Lung (tissue), 12 donors: Measurements from ENCODE around the gene TGFB1. TPM values are rescaled to one million over a fixed set of nuclear protein-coding genes. Genes with fewer than 3 reads are reported as not detected.
"Not testable (repeated sequence)": the region's sequence is repeated elsewhere in the genome, so short reads cannot be mapped to it uniquely, and the experiment has no call there.

Experiments
- ATAC-seq: fragments of 200-7000 bp; cut with Tn5 transposase; one replicate; pipeline ENCODE4 v1.9.1; 2020; ENCODE audit warnings: moderate number of reproducible peaks; ENCODE audit not compliant: insufficient read depth, low FRiP score
- DNase-seq, 3 donors: peaks; one replicate each; pipeline ENCODE4 v3.0.0-alpha.2; 2013 to 2017
- H3K27ac ChIP-seq, 2 donors: one replicate each; pipeline ENCODE4 v1.5.1; 2013; ENCODE audit warnings: mild to moderate bottlenecking in 2 of 2, moderate library complexity in 2 of 2, control low read depth in 1 of 2, inconsistent platforms in 1 of 2, low read depth in 1 of 2, low read length in 1 of 2
- H3K27me3 ChIP-seq, 3 donors: one replicate each; pipeline ENCODE4 v1.5.1; 2013; ENCODE audit warnings: low read length in 2 of 3; ENCODE audit not compliant: control insufficient read depth in 3 of 3, insufficient read depth in 3 of 3
- H3K36me3 ChIP-seq, 4 donors: one replicate each; pipeline ENCODE4 v1.5.1; 2013; ENCODE audit warnings: low read length in 4 of 4, mild to moderate bottlenecking in 1 of 4, moderate library complexity in 1 of 4; ENCODE audit not compliant: control insufficient read depth in 4 of 4, insufficient read depth in 4 of 4
- H3K4me1 ChIP-seq, 5 donors: one replicate each; pipeline ENCODE4 v1.5.1; 2013; ENCODE audit warnings: low read length in 5 of 5, mild to moderate bottlenecking in 2 of 5, moderate library complexity in 1 of 5; ENCODE audit not compliant: control insufficient read depth in 5 of 5, insufficient read depth in 5 of 5
- H3K4me3 ChIP-seq: one replicate; pipeline ENCODE4 v1.5.1; 2013; ENCODE audit warnings: mild to moderate bottlenecking, control low read depth, moderate library complexity
- H3K9ac ChIP-seq, 2 donors: one replicate each; pipeline ENCODE4 v1.5.1; 2013; ENCODE audit warnings: low read length in 2 of 2, control low read depth in 1 of 2; ENCODE audit not compliant: insufficient read depth in 1 of 2
- H3K9me3 ChIP-seq, 4 donors: one replicate each; pipeline ENCODE4 v1.5.1; 2013; ENCODE audit warnings: low read length in 3 of 4, mild to moderate bottlenecking in 1 of 4, moderate library complexity in 1 of 4; ENCODE audit not compliant: control insufficient read depth in 4 of 4, insufficient read depth in 3 of 4
- CTCF ChIP-seq: IDR thresholded peaks from 2 replicates; pipeline ENCODE4 v1.5.1; 2012; ENCODE audit warnings: mild to moderate bottlenecking; ENCODE audit errors: control extremely low read depth, extremely low read depth
- WGBS, 2 donors: extraction: QIAGEN DNeasy Blood & Tissue Kit; methylation state at CpG; one replicate each; pipeline ENCODE4 v1.1.7; 2013; 5-methylcytosine and 5-hydroxymethylcytosine counted together
- polyA plus RNA-seq, 2 donors: library from polyadenylated mRNA; stranded (reverse); fragments of 200-250 nt; gene quantifications; one replicate each; pipeline ENCODE4 v1.2.1, GENCODE V29; 2013
- total RNA-seq, 2 donors: library from RNA; depleted of rRNA in 1 of 2; stranded (reverse); fragments of >200 nt in 1 of 2; gene quantifications; one replicate each; pipeline ENCODE4 v1.2.1, GENCODE V29; 2014 to 2021
- donor health status: control.
- donor health status: control.
- donor health status: Bipolar disorder and iron deficiency.
- donor health status: healthy.
- donor health status: DM: yes; HTN: yes; CAD: no.

TGFB1 gene
- total and polyA plus RNA-seq, 4 donors = 18.0 to 88.8 (median 47.6) TPM

GRCh38 chr19:41373993-41374392 is 20.3 kb upstream of the TGFB1 start:
- H3K4me3 ChIP-seq = no peak overlapping the region
- no peaks in the 10 kb centered on the region for H3K36me3 ChIP-seq
- ATAC-seq (no peak), DNase-seq (peak; percentile 96)
- TF ChIP-seq CTCF = no peak
- no peaks in the 10 kb centered on the region for H3K9me3 ChIP-seq
- WGBS, 2 donors = 35 to 60% methylated on average over 12 of the region's 12 CpGs
- peaks cover 0 to 21% (median 8%) of the 10 kb centered on the region in 5 donors for H3K4me1 ChIP-seq
- no peak overlapping the region for H3K27ac ChIP-seq
- no peaks in the 10 kb centered on the region for H3K27me3 ChIP-seq
- peak overlapping the region in 1 of 2 donors; percentile 2 for H3K9ac ChIP-seq

- no peak for TF ChIP-seq CTCF
- 71 to 89% methylated on average over 2 of the region's 2 CpGs for WGBS, 2 donors
- Histone ChIP-seq H3K9ac (no peak overlapping the region), H3K27ac (no peak overlapping the region), H3K4me1 (peaks cover 0 to 21% (median 8%) of the 10 kb centered on the region in 5 donors), H3K27me3 (no peaks in the 10 kb centered on the region), H3K36me3 (no peaks in the 10 kb centered on the region), H3K4me3 (no peak overlapping the region), H3K9me3 (no peaks in the 10 kb centered on the region)
- DNase-seq (peak in 2 of 3 donors; percentile 73 to 74), ATAC-seq (no peak)
Observed at GRCh38 chr19:41372501-41372900, 18.8 kb upstream of the TGFB1 start.

GRCh38 chr19:41371541-41371940 is 17.8 kb upstream of the TGFB1 start:
- Histone ChIP-seq H3K27ac (no peak overlapping the region), H3K9ac (no peak overlapping the region), H3K9me3 (no peaks in the 10 kb centered on the region), H3K4me3 (no peak overlapping the region), H3K27me3 (no peaks in the 10 kb centered on the region), H3K4me1 (peaks cover 0 to 21% (median 5%) of the 10 kb centered on the region in 5 donors), H3K36me3 (no peaks in the 10 kb centered on the region)
- 97% methylated on average over 8 of the region's 8 CpGs for WGBS, 2 donors
- no peak for DNase-seq
- no peak for ATAC-seq
- no peak for TF ChIP-seq CTCF

- WGBS, 2 donors = 94 to 96% methylated on average over 5 of the region's 5 CpGs
- H3K4me3 ChIP-seq, H3K27ac ChIP-seq, H3K36me3 ChIP-seq, H3K27me3 ChIP-seq, DNase-seq, H3K9ac ChIP-seq, H3K9me3 ChIP-seq, ATAC-seq: not testable (repeated sequence)
- H3K4me1 ChIP-seq = peaks cover 0 to 18% (median 5%) of the 10 kb centered on the region in 5 donors
Observed at GRCh38 chr19:41371119-41371518, 17.4 kb upstream of the TGFB1 start.
